Rectal smooth muscle tissue (tissue), 1 donor: ENCODE measurements around the gene RANBP10.

Experiments
- H3K27ac ChIP-seq: one replicate; pipeline ENCODE4 v1.7.0; 2013; ENCODE audit warnings: low read depth, low read length, inconsistent platforms
- H3K27me3 ChIP-seq: one replicate; pipeline ENCODE4 v1.7.0; 2013; ENCODE audit warnings: low read length; ENCODE audit not compliant: control insufficient read depth, insufficient read depth
- H3K36me3 ChIP-seq: one replicate; pipeline ENCODE4 v1.7.0; 2013; ENCODE audit warnings: low read length; ENCODE audit not compliant: control insufficient read depth, insufficient read depth
- H3K4me1 ChIP-seq: one replicate; pipeline ENCODE4 v1.7.0; 2013; ENCODE audit warnings: low read length; ENCODE audit not compliant: control insufficient read depth, insufficient read depth
- H3K4me3 ChIP-seq: one replicate; pipeline ENCODE4 v1.7.0; 2013; ENCODE audit warnings: low read length
- H3K9ac ChIP-seq: one replicate; pipeline ENCODE4 v1.7.0; 2013; ENCODE audit warnings: low read length

The RANBP10 gene

DNA sequence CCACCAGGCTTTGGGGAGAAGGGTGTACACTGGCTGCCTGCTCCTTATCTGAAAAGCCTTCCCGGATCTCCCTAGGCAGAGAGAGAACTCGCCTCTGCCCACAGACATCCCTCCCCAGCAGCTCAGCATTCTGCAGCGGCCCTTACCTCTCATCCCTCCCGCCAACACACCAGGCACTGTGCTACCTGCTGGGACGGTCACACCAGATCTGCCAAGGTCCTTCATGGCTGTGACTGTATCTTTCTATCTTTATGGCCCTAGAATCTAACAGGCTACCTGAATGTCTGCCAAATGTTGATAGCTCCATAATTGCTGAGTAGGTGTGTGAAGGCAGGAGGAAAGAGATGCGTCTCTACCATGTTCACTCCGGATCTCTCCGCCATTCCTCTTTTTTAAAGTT lies 8.2 kb upstream of the RANBP10 start:
- Histone ChIP-seq H3K9ac (no peak overlapping the region), H3K4me1 (no peaks in the 10 kb centered on the region), H3K36me3 (no peaks in the 10 kb centered on the region), H3K4me3 (no peak overlapping the region), H3K27ac (no peak overlapping the region), H3K27me3 (no peaks in the 10 kb centered on the region)

DNA sequence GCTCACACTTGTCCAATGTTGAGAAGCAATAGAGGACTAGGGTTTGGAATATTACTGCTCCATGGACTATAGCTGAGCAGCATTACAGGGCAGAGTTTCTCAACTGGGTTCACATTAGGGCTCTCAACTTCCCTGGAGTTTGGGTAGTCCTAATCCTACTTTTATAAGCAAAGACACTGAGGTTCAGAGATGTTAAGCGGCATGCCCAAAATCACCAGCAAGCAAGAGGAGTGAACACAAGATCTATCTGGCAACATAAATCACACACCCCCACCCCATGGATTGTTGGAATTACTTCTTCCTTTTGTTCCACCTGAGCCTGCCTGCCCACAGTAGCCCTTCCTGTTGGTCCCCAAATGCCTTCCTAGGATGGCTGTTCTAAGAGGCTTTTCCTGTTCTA lies 5.5 kb upstream of the RANBP10 start:
- no peaks in the 10 kb centered on the region for H3K36me3 ChIP-seq
- H3K4me3 ChIP-seq = no peak overlapping the region
- no peak overlapping the region for H3K27ac ChIP-seq
- no peaks in the 10 kb centered on the region for H3K4me1 ChIP-seq
- no peaks in the 10 kb centered on the region for H3K27me3 ChIP-seq
- no peak overlapping the region for H3K9ac ChIP-seq

DNA sequence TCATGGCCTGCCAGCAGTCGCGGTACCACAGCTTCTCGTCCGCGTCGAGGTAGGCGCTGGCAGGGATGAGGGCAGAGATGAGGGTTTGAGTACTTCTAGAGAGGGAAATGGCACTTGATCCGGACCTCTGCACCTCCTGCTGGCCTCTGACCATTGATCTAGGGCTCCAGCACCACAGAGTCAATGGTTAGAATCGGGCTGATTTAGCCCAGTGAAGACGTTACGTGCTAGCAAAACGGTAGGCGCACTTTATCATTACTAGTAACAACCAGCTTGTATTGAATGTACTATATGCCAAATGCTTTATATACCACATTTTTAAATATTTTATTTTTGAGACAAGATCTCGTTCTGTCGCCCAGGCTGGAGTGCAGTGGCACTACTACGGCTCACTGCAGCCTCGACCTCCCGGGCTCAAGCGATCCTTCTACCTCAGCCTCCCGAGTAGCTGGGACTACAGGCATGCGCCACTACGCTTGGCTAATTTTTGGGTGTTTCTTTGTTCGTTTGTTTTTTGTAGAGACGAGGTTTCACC lies 855 bp upstream of the RANBP10 start:
- Histone ChIP-seq H3K27ac (peak overlapping the region; percentile 66), H3K9ac (no peak overlapping the region), H3K27me3 (no peaks in the 10 kb centered on the region), H3K36me3 (no peaks in the 10 kb centered on the region), H3K4me1 (peaks cover 7% of the 10 kb centered on the region), H3K4me3 (peak overlapping the region; percentile 99)

DNA sequence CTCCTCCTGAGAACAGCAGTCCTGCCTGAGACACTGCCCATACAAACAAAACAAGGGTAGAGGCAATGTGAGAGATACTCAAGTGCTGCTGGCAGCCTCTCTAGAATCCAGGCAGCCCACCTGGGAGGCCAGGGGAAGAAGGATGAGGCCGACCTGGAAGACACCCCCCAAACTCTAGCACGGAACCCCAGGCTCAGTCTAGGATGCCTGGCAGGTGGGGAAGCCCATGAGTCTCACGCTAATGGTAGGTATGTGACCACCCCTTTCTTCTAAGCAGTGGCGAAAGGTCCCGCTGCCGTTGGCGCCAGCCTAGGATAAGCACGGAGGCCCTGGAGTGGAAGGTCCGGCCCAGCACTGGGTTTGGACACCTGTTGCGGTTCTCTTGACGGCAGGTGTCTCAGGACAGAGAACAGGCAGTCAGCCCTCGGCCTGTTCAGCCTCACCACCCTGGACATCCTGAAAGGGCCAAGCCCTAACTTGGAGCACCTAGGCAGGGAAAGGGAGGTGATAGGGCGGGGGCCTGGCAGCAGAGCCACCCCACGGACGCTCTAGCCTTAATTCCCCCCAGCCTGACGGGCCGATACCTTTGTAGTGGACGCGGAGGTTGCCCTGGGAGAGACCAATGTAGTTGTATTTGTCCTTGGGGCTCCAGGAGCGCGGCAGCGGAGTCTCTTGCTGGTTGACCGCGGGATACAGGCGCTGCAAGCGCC lies 487 bp downstream of the RANBP10 start:
- Histone ChIP-seq H3K36me3 (no peaks in the 10 kb centered on the region), H3K4me1 (peaks cover 7% of the 10 kb centered on the region)

DNA sequence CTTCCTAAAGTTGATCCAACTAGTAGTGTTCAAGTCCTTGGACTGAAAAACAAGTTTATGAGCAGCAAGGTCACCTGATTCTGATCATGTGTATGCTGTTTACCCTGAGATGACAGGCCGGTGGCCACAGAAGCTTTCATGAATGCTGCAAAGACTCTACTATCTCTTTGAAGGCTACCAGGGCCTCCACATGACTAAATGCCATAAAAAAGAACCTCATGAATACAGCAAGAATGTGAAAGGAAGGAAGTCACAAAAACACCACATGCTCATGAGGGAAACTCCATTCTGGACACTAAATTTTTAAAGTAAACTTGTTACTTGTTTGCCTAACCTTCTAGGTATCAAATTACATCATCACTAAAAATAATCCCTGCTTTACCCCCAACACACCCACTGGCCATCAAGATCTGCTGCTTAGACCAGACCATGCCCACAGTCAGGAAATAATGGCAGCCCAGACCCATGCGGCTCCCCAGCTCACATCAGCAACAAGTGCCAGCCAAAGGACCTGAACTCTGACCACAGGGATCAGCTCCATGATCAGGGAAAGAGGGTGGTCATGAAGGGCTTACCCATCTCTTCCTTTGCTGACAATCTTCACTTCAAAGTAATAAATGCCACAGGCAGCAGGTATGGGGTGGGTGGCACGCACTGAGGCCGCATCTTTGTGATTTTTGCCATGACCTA lies 1.4 kb downstream of the RANBP10 start:
- Histone ChIP-seq H3K27ac (no peak overlapping the region), H3K9ac (no peak overlapping the region), H3K4me1 (peaks cover 7% of the 10 kb centered on the region), H3K36me3 (no peaks in the 10 kb centered on the region), H3K27me3 (no peaks in the 10 kb centered on the region), H3K4me3 (peak overlapping the region; percentile 99)

More for the DNA sequence above, 487 bp downstream of the RANBP10 start:
- Histone ChIP-seq H3K4me3 (peak overlapping the region; percentile 99), H3K27ac (peak overlapping the region; percentile 82), H3K27me3 (no peaks in the 10 kb centered on the region), H3K9ac (peak overlapping the region; percentile 88)

DNA sequence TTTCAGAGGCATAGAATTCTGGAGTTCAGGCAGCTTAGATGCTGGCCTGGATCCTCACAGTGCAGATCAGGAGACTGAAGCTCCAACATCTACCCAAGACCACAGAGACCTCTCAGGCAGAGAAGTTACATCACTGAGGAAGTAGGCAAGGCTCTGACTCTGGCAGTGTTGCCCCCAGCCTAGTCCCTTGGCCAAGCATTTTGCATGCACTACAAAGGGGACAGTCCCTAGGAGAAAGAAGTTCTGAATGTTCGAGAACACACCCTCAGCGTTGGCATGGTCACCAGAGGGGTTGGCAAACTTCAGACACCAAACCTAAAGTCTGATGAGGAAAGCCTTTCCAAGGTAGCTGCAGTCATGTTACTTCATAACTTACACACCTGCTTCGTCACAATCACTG lies 2.5 kb downstream of the RANBP10 start:
- H3K36me3 ChIP-seq = peaks cover 2% of the 10 kb centered on the region
- peaks cover 7% of the 10 kb centered on the region for H3K4me1 ChIP-seq
- no peaks in the 10 kb centered on the region for H3K27me3 ChIP-seq
- H3K9ac ChIP-seq = no peak overlapping the region
- H3K4me3 ChIP-seq = no peak overlapping the region
- H3K27ac ChIP-seq = no peak overlapping the region

DNA sequence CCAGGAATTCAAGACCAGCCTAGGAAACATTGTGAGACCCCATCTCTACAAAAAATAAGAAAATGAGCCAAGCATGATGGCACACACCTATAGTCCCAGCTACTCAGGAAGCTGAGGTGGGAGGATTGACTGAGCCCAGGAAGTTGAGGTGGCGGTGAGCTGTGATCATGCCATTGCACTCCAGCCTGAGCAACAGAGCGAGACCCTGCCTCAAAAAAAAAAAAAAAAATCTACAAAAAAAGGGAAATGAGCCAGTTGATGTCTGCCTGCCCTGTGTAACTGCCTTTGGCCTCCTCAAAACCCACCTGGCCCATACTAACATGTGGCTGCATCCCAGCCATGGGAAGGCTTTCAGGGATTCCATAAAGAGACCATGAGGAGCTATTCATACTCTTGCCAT lies 4.5 kb downstream of the RANBP10 start:
- no peak overlapping the region for H3K4me3 ChIP-seq
- no peak overlapping the region for H3K9ac ChIP-seq
- peaks cover 6% of the 10 kb centered on the region for H3K36me3 ChIP-seq
- H3K27me3 ChIP-seq = no peaks in the 10 kb centered on the region
- H3K4me1 ChIP-seq = peaks cover 7% of the 10 kb centered on the region
- H3K27ac ChIP-seq = no peak overlapping the region

DNA sequence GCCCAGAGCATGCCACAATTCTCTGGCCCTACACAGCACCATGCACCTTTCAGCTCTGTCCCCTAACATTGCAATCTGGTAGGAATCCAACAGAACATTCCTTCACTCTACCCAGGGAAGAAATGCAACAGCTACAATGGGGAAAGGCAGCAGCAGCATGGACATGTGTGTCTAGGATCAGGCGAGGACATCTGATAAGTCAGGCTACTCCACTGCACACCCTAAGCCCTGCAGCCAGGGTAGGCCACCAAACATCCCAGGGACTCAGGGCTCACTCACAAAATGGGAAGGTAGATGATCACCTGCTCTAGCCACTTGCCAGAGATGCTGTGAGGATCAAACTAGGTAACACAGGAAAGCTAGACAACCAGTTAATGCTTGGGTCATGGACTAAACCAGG lies 5.1 kb downstream of the RANBP10 start:
- peaks cover 6% of the 10 kb centered on the region for H3K36me3 ChIP-seq

DNA sequence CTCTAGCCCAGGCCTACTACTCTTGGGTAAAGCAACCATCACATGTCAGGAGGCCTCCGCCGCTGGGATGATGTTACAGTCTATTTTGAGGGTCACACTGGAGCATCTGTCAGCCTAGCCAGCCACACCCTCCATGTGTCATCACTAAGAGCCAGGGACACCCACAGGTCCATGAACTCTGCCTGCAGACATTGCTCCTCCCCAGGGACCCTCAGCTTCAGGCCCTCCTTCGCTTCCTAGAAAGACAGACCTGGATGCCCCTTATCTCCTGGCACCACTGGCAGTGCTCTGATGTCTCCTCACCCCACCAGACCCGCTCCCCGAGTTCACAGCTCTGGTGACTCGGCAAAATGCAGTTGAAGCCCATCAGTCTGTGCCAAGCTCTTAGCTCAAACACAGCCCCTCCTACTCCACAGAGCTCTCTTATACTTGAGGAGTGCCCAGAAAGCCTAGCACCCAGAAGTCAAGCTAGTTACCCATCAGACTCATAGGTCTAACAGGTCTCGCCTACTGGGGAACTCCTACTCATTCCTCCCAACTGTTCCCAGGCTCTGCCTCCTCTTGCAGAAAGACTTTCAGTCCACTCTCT lies 5.9 kb downstream of the RANBP10 start:
- Histone ChIP-seq H3K4me3 (no peak overlapping the region), H3K27me3 (no peaks in the 10 kb centered on the region), H3K9ac (no peak overlapping the region), H3K27ac (no peak overlapping the region), H3K36me3 (peaks cover 6% of the 10 kb centered on the region), H3K4me1 (peaks cover 3% of the 10 kb centered on the region)

More for the DNA sequence above, 5.1 kb downstream of the RANBP10 start:
- Histone ChIP-seq H3K27me3 (no peaks in the 10 kb centered on the region), H3K9ac (no peak overlapping the region), H3K27ac (no peak overlapping the region), H3K4me1 (peaks cover 7% of the 10 kb centered on the region), H3K4me3 (no peak overlapping the region)

DNA sequence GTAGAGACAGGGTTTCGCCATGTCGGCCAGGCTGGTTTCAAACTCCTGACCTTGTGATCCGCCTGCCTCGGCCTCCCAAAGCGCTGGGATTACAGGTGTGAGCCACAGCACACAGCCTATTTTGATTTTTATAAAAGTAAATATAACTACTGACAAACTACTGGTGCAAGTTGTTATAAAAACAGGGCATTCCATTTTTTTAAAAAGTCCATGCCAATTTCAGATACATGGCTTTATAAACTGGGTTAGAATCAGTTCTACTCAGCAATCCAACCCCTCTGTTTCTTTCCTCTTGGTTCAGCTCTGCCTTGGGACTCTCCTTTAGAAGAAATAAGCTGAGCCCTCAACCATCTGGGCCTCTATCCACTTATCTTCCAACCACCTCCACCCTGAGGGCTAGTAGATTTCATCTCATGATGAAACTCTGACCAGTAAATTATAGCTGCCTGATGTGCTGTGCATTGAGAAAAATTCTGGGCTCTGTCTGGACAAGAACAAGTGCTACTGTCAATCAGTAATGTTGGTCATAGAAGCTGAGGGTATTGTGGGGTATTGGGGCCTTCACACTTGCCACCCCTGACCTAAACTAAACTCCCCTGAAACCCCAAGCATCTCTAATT lies 10.2 kb downstream of the RANBP10 start:
- Histone ChIP-seq H3K9ac (no peak overlapping the region), H3K27me3 (no peaks in the 10 kb centered on the region), H3K4me1 (no peaks in the 10 kb centered on the region), H3K36me3 (peaks cover 6% of the 10 kb centered on the region), H3K27ac (no peak overlapping the region), H3K4me3 (no peak overlapping the region)

DNA sequence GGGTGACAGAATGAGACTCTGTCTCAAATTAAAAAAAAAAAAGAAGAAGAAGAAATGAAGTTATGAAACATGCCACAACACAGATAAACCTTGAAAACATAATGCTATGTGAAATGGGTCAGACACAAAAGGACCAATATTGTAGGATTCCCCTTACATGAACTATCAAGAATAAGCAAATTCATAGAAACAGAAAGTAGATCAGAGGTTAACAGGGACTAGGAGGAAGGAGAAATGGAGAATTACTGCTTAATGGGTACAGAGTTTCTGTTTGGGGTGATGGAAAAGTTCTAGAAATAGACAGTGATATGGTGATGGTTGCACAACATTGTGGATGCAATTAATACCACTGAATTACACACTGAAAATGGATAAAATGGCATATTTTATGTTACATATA lies 16.3 kb downstream of the RANBP10 start:
- no peaks in the 10 kb centered on the region for H3K27me3 ChIP-seq
- H3K36me3 ChIP-seq = no peaks in the 10 kb centered on the region
- no peaks in the 10 kb centered on the region for H3K4me1 ChIP-seq
- no peak overlapping the region for H3K9ac ChIP-seq
- H3K27ac ChIP-seq = no peak overlapping the region
- no peak overlapping the region for H3K4me3 ChIP-seq

DNA sequence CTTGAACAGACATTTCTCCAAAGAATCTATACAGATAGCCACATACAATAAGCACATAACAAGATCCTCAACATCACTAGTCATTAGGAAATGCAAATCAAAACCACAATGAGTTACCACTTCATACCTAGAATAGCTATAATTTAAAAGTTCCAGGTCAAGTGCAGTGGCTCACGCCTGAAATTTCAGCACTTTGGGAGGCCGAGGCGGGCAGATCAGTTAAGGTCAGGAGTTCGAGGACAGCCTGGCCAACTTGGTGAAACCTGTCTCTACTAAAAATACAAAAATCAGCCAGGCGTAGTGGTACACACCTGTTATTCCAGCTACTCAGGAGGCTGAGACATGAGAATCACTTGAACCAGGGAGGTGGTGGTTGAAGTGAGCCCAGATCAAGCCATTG lies 19.9 kb downstream of the RANBP10 start:
- Histone ChIP-seq H3K4me3 (no peak overlapping the region), H3K4me1 (no peaks in the 10 kb centered on the region), H3K36me3 (no peaks in the 10 kb centered on the region), H3K9ac (no peak overlapping the region), H3K27ac (no peak overlapping the region), H3K27me3 (no peaks in the 10 kb centered on the region)
